Stimulated activated CD8-positive, alpha-beta memory T cell treated with anti-CD3 and anti-CD28 coated beads, Interleukin-15, amount 100 ng/mL, for 4 hours (primary cell): ENCODE measurements around the gene TMEM41B.
"Not testable (repeated sequence)": the region's sequence is repeated elsewhere in the genome, so short reads cannot be mapped to it uniquely, and the experiment has no call there.

Source experiments
- DNase-seq, 2 donors: peaks; one replicate each; pipeline ENCODE4 v3.0.0-alpha.2; 2020; ENCODE audit warnings: low read depth in 2 of 2

Gene TMEM41B, protein sequence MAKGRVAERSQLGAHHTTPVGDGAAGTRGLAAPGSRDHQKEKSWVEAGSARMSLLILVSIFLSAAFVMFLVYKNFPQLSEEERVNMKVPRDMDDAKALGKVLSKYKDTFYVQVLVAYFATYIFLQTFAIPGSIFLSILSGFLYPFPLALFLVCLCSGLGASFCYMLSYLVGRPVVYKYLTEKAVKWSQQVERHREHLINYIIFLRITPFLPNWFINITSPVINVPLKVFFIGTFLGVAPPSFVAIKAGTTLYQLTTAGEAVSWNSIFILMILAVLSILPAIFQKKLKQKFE

DNA sequence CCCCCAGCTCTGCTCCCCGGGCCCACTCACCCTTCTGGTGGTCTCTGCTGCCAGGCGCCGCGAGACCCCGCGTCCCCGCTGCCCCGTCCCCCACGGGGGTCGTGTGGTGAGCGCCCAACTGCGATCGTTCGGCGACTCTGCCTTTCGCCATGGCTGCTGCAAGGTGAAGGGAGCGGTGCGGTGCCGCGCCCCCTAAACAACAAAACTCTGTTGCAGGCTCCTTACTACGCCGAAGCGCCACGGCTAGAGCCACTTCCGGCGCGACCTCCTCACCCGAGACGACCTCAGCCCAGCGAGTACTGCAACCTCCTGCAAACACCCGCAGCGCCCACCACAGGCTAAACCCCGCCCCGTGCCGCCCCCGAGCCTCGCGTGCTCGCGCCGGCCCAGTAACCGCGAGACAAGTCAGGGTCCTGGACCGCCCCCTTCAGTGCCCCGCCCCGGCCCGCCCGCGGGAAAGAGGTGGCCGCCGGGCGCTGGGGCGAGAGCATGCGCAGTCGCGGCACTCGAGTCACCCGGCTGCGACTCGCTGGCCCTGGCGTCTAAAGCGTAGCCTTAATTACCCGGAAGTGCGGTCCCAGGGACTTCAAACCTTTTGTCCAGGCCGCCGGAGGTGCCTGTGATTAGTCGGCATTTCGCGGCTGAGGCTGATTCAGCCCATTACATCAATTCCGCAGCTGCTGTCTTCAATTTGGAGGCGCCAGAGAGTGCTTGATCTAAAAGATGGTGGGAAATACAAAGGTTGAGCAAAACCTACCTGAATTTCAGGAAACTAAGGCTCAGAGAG, at the start of gene TMEM41B:
TSS of gene TMEM41B (minus strand) at position 303 of the 787 bp plus-strand sequence. CDS start at position 151, 152 bp downstream.
- DNase-seq = peak; percentile 99 to 100

DNA sequence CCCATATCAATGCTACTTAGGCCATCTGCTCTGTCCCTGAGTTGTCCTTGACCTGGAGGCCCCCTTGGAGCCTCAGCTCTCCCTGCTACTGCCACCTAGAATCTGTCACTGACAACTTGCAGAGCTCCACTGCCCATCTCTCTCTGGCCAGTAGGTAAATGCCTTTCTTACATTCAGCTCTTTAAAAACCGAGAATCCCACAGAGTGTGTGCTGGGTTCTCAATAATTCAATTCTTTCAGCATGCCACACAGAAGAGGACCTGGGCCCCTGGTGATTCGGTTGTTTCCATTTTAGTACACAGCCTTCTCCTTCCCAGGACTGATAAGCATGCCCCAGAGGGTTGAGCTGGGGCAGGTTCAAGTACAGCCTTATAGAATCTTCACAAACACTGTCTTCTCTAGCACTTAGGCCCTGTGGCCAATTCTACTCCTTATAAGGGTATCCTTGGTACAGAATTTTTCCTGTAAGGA, 48.0 kb upstream of the TMEM41B start:
- DNase-seq = no peak

DNA sequence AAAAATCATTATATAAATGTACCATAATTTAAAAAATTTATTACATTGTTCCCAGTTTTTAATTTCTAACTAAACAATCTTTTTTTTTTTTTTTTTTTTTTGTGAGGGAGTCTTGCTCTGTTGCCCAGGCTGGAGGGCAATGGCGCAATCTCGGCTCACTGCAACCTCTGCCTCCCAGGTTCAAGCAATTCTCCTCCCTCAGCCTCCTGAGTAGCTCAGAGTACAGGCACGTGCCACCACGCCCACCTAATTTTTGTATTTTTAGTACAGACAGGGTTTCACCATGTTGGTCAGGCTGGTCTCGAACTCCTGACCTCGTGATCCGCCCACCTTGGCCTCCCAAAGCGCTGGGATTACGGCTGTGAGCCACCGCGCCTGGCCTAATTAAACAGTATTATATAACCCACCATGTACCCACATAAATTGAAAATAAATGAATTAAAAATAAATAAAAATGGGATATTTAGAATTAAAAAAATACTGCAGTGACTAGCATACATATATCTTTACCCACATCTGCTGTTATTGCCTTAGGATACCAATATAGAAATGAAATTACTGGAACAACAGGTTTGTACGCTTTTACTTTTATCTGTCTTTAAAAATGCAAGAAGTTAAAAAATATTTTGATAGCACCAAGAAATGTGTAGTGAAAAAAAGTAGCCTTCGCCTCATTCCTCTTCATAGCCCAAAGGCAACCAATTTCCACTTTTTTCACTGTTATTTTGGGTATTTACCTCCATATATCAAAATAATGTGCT, 46.6 kb upstream of the TMEM41B start:
- not testable (repeated sequence) for DNase-seq

DNA sequence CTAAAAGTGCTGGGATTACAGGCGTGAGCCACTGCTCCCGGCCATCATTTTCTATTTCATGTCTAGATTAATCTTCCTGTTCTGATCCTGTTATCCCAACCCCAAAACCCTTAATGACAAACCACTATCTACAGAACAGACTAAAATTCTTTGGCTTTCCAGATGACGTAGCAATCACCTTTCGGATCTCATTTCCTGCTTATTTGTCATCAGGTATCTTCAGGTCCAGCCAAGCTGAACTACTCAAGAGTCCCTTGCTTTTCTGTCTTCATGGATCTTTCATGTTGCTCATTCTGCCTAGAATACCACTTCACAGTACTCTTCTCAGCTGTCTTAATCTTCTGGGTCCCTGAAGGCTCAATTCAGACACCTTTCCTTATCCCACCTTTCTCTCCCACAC, 42.6 kb upstream of the TMEM41B start:
- DNase-seq = no peak

DNA sequence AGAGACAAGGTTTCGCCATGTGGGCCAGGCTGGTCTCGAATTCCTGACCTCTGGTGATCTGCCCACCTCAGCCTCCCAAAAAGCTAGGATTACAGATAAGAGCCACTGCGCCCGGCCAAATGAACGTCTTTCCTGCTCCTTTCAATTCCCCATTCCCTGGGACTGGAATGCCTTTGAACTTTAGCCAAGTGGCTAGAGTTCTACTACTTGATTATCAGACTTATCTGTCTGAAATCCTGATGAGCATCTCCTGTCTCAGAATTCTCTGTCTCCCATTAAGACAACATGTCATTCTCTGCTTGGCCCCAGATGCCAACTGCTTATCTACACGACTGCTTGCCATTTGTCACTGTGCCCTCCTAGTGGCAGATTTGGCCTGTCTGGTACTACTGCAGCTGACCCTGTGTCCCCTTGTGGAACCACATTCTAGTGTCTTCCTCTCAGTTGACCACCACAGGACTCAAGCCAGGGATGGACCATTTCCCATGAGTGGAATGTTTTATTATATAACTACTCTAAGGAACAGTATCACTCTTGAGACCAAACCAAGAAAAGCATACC, 37.0 kb upstream of the TMEM41B start:
- DNase-seq = no peak

DNA sequence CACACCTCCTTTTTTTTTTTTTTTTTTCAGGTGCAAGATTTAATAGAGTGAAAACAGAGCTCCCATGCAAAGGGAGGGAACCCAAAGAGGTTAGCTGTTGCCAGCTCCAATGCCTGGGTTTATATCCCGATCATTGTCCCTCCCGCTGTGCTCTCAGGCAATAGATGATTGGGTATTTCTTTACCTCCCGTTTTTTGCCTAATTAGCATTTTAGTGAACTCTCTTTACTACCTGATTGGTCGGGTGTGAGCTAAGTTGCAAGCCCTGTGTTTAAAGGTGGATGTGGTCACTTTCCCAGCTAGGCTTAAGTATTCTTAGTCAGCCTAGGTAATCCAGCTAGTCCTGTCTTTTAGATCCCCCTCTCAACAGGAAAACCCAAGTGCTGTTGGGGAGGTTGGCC, 33.4 kb upstream of the TMEM41B start:
- DNase-seq = not testable (repeated sequence)

DNA sequence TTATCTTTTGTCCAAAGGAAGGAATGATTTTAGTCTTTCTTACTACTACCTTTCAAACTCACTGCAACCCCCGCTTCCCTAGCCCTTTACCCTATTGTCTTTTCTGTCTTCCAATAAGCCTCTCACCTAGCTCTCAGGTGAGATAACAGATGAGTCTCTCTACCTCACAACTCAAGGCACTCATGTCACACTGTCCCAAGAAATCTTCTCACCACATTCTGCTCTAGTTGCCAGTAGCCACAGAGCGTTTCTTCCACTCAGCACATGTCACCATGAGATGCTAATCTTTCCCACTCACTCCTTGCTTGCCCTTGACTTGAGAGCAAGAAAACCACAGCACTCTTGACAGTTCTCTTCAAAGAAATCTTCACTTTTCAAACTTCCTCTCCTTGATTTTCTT, 32.7 kb upstream of the TMEM41B start:
- DNase-seq = no peak

DNA sequence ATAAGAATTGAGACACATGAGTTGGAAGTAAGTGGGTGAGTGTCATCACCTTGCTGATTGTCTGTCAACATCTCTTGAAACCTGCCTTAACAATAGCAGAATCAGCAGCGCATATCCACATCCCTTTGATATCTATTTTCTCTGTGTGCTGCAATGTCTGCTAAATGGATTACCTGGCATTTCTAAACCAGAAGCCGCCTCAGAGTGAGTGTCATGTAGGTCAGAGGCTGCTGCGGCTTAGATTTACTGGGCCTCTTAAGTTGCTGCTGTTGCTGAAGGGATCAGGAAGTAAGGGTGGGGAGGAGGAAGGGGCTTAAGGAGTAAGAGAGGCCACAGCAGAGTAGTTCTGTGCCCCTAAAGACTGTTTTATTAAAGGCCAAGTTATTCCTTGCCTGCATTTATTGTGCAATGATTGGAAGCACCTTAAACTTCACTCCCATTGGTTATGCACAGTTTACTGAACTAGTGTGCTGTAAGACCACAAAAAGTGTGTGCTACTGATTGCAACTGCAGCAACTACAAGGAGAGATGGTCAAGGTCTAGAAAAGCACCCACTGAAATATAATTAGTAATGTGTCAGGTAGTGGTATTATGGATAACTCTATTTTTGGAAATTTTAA, 29.8 kb upstream of the TMEM41B start:
- no peak for DNase-seq

DNA sequence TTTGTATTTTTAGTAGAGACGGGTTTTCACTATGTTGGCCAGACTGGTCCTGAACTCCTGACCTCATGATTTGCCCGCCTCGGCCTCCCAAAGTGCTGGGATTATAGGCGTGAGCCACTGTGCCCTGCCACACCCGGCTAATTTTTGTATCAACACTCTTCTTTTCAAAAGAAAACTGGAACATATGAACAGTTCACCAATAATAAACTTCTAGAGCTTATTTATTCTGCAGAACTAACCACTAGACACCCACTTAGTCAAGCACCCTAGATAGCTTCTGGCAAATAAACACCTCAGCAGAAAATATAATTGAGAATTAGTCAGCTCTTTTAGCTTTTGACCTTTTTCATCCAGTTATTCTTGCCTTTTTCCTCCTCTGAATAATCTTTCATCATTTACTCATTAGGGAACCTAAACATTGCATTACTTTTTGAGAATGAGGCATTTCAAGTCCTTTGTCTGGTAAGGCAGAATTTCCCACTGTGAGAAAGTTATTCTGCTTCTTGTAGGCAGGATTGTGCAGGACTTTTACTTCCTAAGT, 27.3 kb upstream of the TMEM41B start:
- DNase-seq = no peak

DNA sequence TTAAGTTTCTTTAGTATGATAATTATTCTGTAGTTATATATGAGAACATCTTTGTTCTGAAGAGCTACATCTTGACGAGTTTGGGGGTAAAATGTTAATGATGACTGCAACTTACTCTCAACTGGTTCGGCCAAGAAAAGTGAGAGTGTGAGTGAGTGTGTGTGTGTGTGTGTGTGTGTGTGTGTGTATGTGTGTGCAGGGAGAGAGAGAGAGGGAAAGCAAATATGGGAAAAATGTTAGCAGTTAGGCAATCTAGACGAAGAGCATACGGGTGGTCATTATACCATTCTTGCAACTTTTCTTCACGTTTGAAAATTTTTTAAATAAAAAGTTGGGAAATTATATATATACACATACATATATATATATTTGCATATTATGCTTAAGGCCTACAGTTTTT, 18.3 kb upstream of the TMEM41B start:
- no peak for DNase-seq

DNA sequence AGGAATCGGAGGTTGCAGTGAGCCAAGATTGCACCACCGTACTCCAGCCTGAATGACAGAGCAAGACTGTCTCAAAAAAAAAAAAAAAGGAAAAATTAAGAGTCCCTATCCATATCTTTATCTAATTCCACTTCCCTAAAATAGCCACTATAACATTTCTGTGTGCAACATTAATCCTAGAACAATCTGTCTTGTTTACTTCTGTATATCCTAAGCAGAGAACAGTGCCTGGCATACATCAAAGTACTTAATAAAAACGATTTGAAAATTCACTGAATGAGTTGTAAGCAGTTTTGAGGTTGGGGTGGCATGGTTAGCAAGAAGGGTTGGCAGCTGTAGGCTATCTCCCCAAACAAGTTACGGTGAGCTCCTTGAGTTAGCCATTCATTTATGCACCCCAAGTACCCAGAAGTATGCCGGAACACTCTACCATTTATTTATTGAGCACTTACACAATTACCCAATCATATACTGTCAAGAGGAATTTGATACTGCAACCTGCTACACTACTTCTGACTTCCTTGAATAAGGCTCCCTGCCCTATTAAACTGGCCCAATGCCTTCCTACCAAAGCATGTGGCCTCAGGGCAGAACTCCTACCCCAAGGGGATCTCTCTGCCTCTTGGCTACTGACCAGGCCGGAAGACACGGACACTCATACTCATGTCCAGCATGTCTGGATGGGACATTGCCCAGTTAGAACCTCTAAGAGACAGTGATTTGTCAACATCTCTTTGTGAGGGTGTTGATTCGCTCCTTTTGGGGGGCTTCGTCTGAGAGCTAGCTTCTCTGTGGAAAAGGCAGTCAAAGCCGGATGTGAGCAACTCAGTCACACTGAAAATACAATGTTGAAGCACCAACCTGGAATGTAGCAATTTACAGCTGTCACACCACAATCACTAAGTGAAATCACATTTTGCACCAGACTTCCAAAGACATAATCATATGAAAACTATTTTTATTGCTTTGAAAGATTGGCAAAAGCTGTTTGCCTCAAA, 16.3 kb upstream of the TMEM41B start:
- no peak for DNase-seq

DNA sequence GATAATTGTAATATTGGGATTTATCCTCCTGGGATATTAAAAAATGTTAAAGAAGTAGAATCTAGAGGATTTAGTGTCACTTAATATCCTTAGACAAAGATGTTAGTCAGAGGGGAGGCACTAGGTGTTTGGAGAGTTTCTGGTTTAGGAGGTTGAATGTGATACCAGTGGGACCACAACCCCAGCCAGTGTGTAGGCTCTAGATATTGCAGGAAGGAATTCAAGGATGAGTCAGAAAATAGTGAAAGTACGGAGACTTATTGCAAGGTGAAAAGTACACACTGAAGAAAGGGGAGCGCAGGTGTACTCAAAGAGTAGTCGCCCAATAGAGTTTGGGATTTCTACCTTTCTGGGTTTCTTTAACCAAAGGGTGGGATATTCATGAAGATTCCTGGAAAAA, 5.7 kb upstream of the TMEM41B start:
- DNase-seq = no peak

DNA sequence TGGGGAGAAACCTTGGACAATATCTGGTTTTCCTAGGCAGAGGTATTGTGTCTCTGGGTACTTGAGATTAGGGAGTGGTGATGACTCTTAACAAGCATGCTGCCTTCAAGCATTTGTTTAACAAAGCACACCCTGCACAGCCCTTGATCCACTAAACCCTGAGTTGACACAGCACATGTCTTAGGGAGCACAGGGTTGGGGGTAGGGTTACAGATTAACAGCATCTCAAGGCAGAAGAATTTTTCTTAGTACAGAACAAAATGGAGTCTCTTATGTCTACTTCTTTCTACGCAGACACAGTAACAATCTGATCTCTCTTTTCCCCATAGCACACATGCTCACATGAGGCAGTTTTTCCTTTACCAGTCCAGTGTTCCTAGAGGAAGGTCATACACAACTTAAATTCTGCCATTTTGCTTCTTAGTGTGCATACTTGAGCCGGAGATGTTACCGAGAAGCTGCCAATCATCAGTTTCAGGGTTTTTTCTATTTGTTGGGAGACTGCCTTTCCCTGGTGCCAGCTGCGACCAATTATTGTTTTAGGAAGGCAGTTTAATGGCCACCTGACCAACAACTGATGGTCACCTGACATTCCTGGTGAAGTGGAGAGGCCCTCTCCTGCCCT, 5.1 kb upstream of the TMEM41B start:
- not testable (repeated sequence) for DNase-seq

DNA sequence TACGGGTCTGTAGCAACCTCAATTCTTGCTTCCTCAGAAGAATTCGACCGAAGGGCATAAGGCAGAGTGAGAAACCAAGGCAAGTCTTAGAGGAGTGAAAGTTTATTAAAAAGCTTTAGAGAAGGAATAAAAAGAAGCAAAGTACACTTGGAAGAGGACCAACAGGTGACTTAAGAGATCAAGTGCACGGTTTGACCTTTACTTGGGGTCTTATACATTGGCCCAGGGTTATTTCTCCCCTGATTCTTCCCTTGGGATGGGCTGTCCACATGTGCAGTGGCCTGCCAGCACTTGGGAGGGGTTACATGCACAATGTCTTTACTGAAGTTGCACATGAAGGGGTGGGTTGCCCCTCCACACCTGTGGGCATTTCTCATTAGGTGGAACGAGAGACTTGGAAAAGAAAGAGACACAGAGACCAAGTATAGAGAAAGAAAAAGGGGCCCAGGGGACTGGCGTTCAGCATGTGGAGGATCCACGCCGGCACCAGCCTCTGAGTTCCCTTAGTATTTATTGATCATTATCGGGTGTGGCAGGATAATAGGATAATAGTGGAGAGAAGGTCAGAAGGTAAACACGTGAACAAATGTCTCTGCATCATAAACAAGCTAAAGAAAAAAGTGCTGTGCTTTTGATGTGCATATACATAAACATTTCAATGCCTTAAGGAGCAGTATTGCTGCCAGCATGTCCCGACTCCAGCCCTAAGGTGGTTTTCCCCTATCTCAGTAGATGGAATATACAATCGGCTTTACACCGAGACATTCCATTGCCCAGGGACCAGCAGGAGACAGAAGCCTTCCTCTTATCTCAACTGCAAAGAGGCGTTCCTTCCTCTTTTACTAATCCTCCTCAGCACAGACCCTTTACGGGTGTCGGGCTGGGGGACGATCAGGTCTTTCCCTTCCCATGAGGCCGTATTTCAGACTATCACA, 4.3 kb upstream of the TMEM41B start:
- DNase-seq = not testable (repeated sequence)

DNA sequence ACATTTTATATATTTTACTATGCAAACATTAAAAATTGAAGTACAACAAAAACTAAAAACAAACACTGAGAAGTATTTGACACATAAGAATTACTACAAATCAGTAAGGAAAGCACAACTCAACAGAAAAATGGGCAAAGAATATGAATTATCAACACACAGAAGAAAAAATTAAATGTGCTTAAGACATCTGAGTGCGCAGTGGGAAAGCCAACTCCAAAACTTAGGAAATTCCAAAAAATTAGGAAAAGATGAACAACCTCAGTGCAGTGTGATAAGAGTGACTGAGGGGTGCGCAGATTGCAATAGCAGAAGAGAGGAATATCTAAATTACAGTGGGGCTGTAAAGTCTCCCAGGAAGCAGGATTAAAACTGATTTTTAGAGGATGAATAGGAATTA, 1.9 kb upstream of the TMEM41B start:
- no peak for DNase-seq

DNA sequence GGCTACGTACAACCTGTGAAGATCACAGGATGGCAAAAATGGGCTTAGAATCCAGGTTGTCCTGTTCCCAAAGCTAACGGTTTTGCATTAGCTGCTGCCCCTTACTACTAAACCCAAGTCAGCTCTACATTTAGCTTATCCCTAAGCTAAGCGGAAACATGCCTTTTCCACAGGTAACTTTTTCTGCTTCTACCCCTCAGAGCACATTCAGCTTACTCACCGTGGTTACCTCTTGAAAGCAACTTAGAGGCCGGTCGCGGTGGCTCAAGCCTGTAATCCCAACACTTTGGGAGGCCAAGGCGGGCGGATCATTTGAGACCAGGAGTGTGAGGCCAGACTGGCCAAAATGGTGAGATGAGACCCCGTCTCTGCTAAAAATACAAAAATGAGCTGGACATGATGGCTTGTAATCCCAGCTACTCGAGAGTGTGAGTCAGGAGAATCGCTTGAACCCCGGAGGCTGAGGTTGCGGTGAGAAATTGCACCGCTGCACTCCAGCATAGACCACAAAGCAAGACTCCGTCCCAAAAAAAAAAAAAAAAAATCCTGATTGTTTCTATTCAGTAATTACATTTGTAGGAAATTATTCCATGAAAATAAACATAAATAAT, 790 bp upstream of the TMEM41B start:
- no peak for DNase-seq

DNA sequence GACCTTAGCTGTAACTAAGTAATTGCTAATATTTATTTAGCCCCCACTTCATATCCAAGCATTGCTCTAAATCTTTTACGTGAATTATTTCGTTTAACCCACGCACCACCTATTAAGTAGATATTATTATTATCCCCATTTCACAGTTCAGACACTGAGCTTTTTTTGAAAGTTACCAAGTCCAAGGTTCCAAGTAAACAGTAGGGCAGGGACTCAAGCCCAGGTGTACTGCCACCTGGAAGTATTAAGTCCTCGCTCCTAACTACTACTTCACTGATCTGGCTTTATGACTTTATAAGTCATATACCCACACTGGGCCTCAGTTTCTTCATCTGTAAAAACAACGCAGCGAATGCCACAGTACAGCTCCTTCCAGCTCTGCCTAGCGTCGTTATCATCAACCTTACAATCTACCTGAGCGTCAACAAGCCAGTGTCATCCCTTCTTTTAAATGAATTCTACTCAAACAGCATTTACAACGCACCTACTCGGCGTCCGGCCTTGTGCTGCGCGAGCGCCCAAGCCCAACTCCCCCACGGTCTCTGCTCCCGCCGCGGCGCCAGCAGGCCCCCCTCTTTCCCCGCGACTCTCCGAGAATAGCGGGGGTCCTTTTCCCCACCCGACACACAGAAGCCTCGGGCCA, 624 bp downstream of the TMEM41B start:
- DNase-seq = no peak
